ENCODE measurements around the gene RAPGEF6.

DNA sequence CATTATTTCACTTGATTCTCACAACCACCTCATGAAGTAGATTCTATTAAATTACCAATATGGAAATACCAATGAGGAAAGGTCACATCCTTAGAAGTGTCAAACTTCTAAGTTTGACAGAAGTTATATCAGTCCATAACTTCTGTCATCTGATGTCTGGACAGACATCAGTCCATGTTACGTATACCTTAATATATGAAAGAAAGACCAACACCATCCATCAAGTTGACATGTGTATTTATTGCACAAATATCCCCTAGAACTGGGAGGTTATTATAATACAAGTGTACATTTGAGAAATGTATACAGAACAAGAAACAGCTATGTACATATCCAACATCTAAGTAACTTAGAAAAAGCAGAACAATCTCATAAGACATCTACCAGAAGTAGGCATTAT is 6.5 kb upstream of the RAPGEF6 start:
- TF ChIP-seq, protein P1, sequence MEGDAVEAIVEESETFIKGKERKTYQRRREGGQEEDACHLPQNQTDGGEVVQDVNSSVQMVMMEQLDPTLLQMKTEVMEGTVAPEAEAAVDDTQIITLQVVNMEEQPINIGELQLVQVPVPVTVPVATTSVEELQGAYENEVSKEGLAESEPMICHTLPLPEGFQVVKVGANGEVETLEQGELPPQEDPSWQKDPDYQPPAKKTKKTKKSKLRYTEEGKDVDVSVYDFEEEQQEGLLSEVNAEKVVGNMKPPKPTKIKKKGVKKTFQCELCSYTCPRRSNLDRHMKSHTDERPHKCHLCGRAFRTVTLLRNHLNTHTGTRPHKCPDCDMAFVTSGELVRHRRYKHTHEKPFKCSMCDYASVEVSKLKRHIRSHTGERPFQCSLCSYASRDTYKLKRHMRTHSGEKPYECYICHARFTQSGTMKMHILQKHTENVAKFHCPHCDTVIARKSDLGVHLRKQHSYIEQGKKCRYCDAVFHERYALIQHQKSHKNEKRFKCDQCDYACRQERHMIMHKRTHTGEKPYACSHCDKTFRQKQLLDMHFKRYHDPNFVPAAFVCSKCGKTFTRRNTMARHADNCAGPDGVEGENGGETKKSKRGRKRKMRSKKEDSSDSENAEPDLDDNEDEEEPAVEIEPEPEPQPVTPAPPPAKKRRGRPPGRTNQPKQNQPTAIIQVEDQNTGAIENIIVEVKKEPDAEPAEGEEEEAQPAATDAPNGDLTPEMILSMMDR (IDR thresholded peaks at IDR 0.05 in 4 of 5, conservative IDR thresholded peaks at IDR 0.05 in 1 of 5): no peak
- TF ChIP-seq POLR2A (IDR thresholded peaks at IDR 0.05): no peak
